ENCODE measurements around the gene PI16. TPM values are rescaled to one million over a fixed set of nuclear protein-coding genes. Genes with fewer than 3 reads are reported as not detected.
"Not testable (repeated sequence)": the region's sequence is repeated elsewhere in the genome, so short reads cannot be mapped to it uniquely, and the experiment has no call there.

The PI16 gene
- polyA plus RNA-seq, 3 donors, result 1.3 to 1.5 (median 1.4) TPM

- DNase-seq (ENCODE audit: low read depth in 3 of 3, low spot score in 2 of 3), result no peak
Measured at GRCh38 chr6:36989264-36989663, 34.7 kb downstream of the PI16 start.

- DNase-seq (ENCODE audit: low read depth in 3 of 3, low spot score in 2 of 3), result not testable (repeated sequence)
Measured at GRCh38 chr6:36990401-36990800, 35.9 kb downstream of the PI16 start.

DNA sequence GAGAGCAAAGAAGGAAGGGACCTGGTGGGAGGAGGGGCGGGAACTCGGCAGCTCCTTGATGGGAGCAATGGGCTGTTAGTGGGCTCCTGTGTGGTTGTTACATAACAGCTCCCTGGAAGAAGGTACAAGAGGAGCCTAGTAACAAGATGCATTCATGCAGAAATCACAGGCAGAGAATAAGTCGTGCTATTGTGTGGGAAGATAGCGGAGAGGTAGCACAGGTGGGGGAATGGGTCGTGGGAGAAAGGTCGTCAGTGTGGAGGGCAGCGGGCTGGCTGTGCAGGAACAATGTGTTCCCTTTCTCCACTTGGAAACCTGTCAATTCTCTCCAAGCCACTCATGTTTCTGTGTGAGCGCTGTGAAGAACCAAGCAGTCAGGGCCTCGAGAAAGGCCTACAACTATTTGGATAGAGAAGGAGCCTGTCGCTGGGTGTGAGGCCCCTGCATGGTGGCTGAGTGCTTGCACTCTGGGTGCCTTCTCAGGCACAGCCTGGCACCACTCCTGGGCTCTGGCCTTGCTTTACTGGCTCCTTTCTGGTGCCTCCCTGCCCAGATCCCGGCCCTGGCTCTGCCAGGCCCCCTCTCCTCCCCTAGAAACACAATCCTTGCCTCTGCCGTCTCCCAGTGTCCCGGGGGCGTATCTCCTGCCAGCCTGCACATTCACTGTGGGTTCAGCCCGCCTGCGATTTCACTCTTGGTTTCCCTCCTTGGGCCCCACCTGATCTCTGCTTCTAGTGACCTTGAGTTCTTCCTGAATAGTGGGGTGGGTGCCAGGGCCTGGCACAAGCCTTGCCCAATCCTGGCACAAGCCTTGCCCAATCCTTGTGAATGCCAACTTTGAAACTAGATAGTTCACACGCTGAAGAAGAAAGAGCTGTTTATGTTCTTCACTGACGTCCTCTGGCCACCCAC is 43.5 kb downstream of the PI16 start:
- DNase-seq (ENCODE audit: low read depth in 3 of 3, low spot score in 2 of 3), result no peak

- DNase-seq (ENCODE audit: low read depth in 3 of 3, low spot score in 2 of 3), result no peak
Measured at GRCh38 chr6:36998723-36999038, 44.1 kb downstream of the PI16 start.

DNA sequence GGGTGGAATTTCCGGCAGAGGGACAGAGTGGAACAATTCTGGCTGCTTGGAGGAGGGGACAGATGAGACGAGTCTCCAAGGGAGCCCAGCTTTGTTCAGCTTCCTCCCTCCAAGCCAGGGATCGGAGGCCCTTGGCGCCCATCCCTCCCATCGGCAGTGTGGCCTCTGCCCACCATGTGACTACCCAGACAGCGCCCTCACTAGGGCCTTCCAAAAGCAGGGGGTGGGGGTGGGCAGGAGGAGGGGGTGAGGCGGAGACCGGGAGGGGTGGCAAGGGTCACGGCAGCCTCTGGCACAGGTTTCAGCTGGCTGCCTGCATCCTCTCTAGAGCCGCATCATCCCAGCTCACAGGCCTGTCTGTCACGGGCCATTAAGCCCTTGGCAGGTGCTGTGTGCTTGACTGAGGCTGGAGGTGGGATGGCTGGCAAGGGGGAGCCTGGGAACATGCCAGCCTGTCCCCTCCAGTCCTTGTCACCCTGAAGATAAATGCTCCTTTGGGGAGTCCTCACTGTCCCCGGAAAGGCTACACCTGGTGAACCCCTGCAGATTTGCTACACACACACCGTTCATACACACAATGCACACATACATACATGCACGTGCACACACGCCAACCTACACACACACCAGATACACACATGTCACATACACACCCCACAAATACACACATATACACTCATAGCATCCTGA is 44.7 kb downstream of the PI16 start:
- peak in 1 of 3 donors; percentile 86 for DNase-seq (ENCODE audit: low read depth in 3 of 3, low spot score in 2 of 3)

DNA sequence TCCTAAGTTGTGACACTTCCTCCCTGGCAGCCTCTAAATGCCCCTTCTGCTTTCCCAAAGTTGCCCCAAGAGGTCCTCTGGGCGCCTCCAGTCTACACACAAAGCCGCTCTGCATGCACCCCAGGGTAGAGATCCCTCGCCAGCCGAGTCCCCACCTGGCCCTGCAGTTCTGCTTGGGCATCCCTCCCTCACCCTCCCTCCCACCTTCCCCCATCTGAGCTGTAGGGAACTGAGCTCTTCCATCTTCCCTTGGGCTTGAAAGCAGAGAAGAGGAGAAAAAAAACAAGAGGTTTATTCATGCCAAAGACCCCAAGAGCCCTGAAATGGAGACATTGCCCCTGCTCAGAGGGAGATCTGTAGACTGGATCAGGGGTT is 45.2 kb downstream of the PI16 start:
- no peak for DNase-seq (ENCODE audit: low read depth in 3 of 3, low spot score in 2 of 3)

- DNase-seq (ENCODE audit: low read depth in 3 of 3, low spot score in 2 of 3), result no peak
Measured at GRCh38 chr6:37004044-37004980, 49.8 kb downstream of the PI16 start.

- no peak for DNase-seq (ENCODE audit: low read depth in 3 of 3, low spot score in 2 of 3)
Measured at GRCh38 chr6:37005061-37005810, 50.7 kb downstream of the PI16 start, which contains the start of gene FGD2. FGD2 (plus strand) TSS chr6:37005655; CDS start chr6:37005818, 163 bp downstream.

DNA sequence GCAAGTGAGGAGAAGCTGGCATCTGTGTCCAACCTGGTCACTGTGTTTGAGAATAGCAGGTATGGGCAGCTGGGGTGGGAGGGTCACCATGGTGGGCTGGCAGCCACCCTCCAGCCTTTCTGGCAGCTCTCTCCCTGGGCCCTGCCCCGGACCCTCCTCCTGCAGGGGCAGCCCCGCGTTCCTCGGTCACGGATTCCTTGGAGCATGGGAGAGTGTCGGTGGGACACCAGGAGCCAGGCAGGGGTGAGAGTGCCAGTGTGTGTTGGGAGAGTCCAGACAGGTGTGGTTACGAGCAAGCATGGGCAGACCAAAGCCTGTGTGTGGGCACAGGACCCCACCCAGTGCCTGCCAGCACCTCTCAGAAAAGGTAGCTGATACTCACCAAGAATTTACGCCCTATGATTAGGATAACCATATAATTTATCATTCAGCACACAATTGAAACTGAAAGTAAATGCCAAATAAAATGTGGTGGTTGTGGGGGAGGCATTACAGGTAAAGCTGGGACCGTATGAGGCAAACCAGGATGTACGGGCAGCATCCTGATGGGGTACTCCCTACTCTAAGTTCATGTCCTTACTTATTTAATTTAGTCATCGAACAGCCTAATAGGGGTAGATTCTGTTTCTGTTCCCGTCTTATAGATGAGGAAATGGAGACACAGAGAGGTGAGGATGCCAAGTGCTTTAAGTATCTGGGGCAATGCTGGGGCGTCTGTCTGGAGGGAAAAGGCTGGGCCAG is 51.5 kb downstream of the PI16 start:
- DNase-seq (ENCODE audit: low read depth in 3 of 3, low spot score in 2 of 3), result no peak

DNA sequence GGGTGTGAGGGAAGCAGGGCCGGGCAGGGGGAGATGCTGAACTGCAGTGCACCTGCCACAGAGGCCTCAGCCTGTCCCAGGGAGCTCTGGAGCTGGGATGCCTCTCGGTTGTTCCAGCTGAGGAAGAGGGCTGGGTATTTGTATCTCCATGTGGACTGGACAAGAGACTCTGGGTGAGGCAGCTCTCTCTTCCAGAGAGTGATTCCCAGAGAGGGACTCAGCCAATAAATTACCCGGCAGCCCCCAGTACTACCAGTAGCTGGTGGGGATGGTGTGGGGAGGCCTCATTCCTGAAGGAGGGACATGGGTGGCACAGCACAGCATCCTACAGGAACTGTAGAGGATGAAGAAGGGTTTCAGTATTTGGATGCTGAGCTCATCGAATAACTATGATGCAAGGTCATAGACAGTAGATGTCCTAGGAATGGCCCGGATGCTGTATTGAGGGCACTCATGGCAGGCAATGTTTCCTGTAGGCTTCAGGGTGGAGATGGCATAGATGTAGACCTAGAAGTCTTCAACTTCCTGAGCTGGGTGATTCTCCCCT is 52.3 kb downstream of the PI16 start:
- DNase-seq (ENCODE audit: low read depth in 3 of 3, low spot score in 2 of 3), result no peak

GRCh38 chr6:37007340-37008043 is 53.0 kb downstream of the PI16 start:
- DNase-seq (ENCODE audit: low read depth in 3 of 3, low spot score in 2 of 3), result no peak

- DNase-seq (ENCODE audit: low read depth in 3 of 3, low spot score in 2 of 3), result no peak
Measured at GRCh38 chr6:37008484-37009465, 54.2 kb downstream of the PI16 start.

- no peak for DNase-seq (ENCODE audit: low read depth in 3 of 3, low spot score in 2 of 3)
Measured at GRCh38 chr6:37010402-37010892, 55.9 kb downstream of the PI16 start.

GRCh38 chr6:37011656-37012378 is 57.3 kb downstream of the PI16 start:
- no peak for DNase-seq (ENCODE audit: low read depth in 3 of 3, low spot score in 2 of 3)

DNA sequence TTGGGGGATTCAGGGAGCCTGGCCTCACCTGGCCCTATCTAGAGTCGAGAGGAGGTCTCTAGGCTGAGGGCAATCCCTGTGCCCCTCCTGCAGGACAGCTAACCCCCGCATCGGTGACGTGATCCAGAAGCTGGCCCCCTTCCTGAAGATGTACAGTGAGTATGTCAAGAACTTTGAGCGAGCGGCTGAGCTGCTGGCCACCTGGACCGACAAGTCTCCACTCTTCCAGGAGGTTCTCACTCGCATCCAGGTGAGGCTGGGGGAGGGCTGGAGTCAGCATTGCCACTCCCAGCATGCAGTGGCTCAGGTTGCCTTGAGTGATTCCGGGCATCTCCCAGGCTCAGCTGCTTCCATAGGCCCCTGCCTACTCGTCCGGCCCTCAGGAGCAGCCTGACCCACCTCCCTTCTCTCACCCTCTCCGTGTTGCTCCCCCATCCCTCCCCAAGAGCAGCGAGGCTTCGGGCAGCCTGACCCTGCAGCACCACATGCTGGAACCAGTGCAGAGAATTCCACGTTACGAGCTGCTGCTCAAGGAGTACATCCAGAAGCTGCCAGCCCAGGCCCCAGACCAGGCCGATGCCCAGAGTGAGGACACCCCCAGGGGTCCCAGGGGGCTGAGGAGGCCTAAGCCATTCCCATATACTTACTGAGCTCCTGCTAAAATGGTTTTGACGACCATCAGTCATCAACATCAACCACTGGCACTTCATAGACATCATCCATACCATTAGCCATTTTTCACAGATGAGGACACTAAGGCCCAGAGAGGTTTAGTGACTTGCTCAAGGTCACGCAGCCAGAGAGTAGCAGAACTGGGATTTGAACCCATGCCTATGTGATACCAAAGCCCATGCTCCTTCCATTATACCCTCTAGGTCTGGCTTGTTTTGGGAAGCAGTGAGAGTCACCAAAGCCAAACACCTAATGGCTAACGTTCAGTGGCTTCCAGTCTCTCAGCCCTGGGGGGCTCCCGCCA is 59.3 kb downstream of the PI16 start:
- DNase-seq (ENCODE audit: low read depth in 3 of 3, low spot score in 2 of 3), result no peak
